ENCODE results near the gene FADS6.

The FADS6 gene

GRCh38 chr17:74833501-74834377, 59.7 kb downstream of the FADS6 start:
- DNase-seq (ENCODE audit: low read depth in 1 of 2, low spot score in 1 of 2), result no peak

DNA sequence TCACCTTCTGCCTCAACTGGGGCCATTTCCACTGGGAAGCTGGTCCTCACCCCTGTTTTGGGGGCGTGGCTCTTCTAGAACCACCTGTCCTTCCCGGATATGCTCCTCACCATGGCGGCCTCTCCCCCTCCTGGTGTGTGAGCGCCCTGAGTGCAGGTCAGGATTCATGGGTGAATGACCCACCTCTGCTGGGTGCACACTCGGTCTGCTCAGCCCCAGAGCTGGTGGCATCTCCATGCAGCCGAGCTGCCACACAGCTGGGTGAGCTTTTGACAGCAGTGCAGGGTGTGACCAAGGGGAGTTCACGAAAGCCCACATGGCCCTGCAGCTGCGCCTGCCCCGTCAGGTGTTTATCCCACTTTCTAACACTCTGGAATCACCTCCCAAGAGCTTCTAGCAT, 61.0 kb downstream of the FADS6 start:
- no peak for DNase-seq (ENCODE audit: low read depth in 1 of 2, low spot score in 1 of 2)

DNA sequence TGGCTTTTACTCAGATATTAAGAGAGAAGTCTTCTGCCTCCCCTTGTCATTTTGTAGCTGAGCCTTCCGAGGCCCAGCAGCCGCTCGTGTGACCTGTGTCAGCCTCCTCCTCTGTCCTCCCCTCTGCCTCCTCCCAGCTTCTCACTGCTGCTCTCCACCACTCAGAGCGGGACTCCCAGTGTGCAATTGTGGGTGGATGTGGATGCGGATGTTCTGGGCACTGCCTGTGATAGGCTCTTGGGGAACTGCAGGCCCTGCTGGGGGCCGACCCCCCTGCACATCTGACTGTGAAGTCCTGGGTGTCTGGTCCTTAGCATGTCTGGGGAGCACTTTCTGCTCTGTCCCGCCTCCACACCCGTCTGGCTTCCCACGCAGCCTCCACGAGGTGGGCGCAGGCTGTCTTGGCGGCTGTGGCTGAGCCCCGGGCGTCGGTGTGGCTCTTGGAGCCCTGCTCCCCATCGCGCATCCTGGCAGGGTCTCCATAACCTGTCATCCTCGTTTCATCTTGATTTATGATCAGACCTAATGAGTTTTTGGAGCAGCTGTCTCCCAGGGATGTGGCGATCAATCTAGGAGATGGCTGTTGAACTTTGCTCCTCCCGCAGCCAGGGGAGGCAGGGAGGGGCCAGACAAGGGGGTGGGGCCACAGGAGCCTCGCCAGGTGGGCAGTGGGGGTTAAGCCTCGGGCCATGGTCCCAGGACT, 61.8 kb downstream of the FADS6 start:
- DNase-seq (ENCODE audit: low read depth in 1 of 2, low spot score in 1 of 2), result no peak

GRCh38 chr17:74830861-74831260, 62.6 kb downstream of the FADS6 start:
- DNase-seq (ENCODE audit: low read depth in 1 of 2, low spot score in 1 of 2), result no peak

DNA sequence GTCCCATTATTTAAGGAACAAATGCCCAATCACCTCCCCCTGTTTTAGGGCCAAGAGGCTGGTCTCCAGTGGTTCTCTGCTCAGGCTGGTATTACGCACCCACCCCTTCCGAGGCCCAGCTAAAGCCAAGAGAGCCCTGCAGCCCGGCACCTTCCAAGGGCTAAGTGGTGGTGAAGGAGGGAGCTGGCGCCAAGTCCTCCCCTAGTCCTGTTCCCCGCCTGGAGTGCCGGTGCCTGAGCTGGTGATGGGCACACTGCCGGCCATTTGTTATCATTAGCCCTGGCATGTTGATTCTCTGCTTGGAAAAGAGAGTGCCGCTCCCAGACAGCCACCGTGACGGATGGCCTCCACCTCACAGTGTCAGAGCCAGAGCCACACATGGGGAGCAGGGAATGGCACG, 65.6 kb downstream of the FADS6 start:
- DNase-seq (ENCODE audit: low read depth in 1 of 2, low spot score in 1 of 2), result no peak

All from stimulated activated CD4-positive, alpha-beta T cell treated with anti-CD3 and anti-CD28 coated beads, Interleukin-15, amount 100 ng/mL, for 1 hour (primary cell).